Keratinocyte (primary cell): ENCODE results near the gene DNAJC27. TPM values are rescaled to one million over a fixed set of nuclear protein-coding genes. Genes with fewer than 3 reads are reported as not detected.

Experiments
- DNase-seq: peaks from one replicate; pipeline ENCODE4 v3.0.0-alpha.2; 2011; ENCODE audit warnings: low read depth, missing footprints, low spot score
- FAIRE-seq: peaks from 2 replicates; lab custom pipeline; 2011; peaks lifted over from hg19 to GRCh38; lab: Jason Lieb, UNC
- H2AFZ ChIP-seq: 2 replicates; pipeline ENCODE4 v1.6.0; 2012; ENCODE audit warnings: low read length, control low read depth, inconsistent platforms; ENCODE audit not compliant: control insufficient read depth
- H3K27ac ChIP-seq: 2 replicates; pipeline ENCODE4 v1.5.1; 2011; ENCODE audit warnings: low read length; ENCODE audit not compliant: control insufficient read depth, insufficient read depth
- H3K27me3 ChIP-seq: 3 replicates; pipeline ENCODE4 v1.6.0; 2011; ENCODE audit warnings: low read length; ENCODE audit not compliant: control insufficient read depth, insufficient read depth; ENCODE audit errors: extremely low read depth
- H3K36me3 ChIP-seq, 2 experiments: 2 replicates in 1 of 2; 3 replicates in 1 of 2; pipeline ENCODE4 v1.5.1; 2011; ENCODE audit warnings: low read length in 2 of 2, mild to moderate bottlenecking in 1 of 2; ENCODE audit not compliant: control insufficient read depth in 2 of 2, insufficient read depth in 2 of 2; ENCODE audit errors: extremely low read depth in 1 of 2
- H3K4me1 ChIP-seq: 3 replicates; pipeline ENCODE4 v1.5.1; 2011; ENCODE audit warnings: low read length; ENCODE audit not compliant: control insufficient read depth, insufficient read depth; ENCODE audit errors: extremely low read depth
- H3K4me2 ChIP-seq: 3 replicates; pipeline ENCODE4 v1.6.0; 2011; ENCODE audit warnings: low read depth, low read length; ENCODE audit not compliant: control insufficient read depth, insufficient read depth; ENCODE audit errors: extremely low read depth
- H3K4me3 ChIP-seq, 3 experiments: fragments of 200-600 bp in 1 of 3; sonication (generic) in 1 of 3; 2 replicates in 2 of 3; 3 replicates in 1 of 3; pipeline ENCODE4 v1.5.1; 2011 to 2016; ENCODE audit warnings: low read length in 3 of 3, mild to moderate bottlenecking in 3 of 3, control low read depth in 2 of 3, inconsistent platforms in 1 of 3, low read depth in 1 of 3, mixed read lengths in 1 of 3, mixed run types in 1 of 3, moderate library complexity in 1 of 3; ENCODE audit not compliant: control insufficient read depth in 2 of 3, insufficient read depth in 2 of 3; ENCODE audit errors: extremely low read depth in 1 of 3
- H3K79me2 ChIP-seq: 2 replicates; pipeline ENCODE4 v1.6.0; 2012; ENCODE audit warnings: low read length; ENCODE audit not compliant: control insufficient read depth, insufficient read depth
- H3K9ac ChIP-seq: 3 replicates; pipeline ENCODE4 v1.6.0; 2011; ENCODE audit warnings: low read length; ENCODE audit not compliant: control insufficient read depth, insufficient read depth; ENCODE audit errors: extremely low read depth
- H3K9me1 ChIP-seq: 3 replicates; pipeline ENCODE4 v1.6.0; 2011; ENCODE audit warnings: low read length; ENCODE audit not compliant: control insufficient read depth, insufficient read depth; ENCODE audit errors: extremely low read depth
- H3K9me3 ChIP-seq: 2 replicates; pipeline ENCODE4 v1.5.1; 2012; ENCODE audit warnings: low read depth, low read length; ENCODE audit not compliant: control insufficient read depth
- H4K20me1 ChIP-seq: 3 replicates; pipeline ENCODE4 v1.6.0; 2011; ENCODE audit warnings: low read length; ENCODE audit not compliant: control insufficient read depth, insufficient read depth; ENCODE audit errors: extremely low read depth
- CTCF ChIP-seq, 3 experiments: IDR thresholded peaks in 1 of 3; conservative IDR thresholded peaks in 1 of 3; optimal IDR thresholded peaks in 1 of 3; 2 replicates in 2 of 3; 3 replicates in 1 of 3; pipeline versions ENCODE3 to v1.5.1; 2011; ENCODE audit warnings: low read length in 3 of 3, mild to moderate bottlenecking in 3 of 3, moderate library complexity in 2 of 3, control low read depth in 1 of 3, inconsistent platforms in 1 of 3; ENCODE audit not compliant: insufficient read depth in 2 of 3; ENCODE audit errors: extremely low read depth in 1 of 3
- EZH2 ChIP-seq: IDR thresholded peaks from one replicate; pipeline ENCODE4 v1.6.1; 2012; ENCODE audit warnings: inconsistent platforms, mild to moderate bottlenecking, low read length, moderate library complexity
- dilution Hi-C: fragments of 300-500 bp; cut with MboI; formaldehyde crosslinking; loops from one replicate; pipeline ENCODE4 v1.7.0; 2020; ENCODE audit warnings: low sequenced_read_pairs; ENCODE audit not compliant: extremely low pct_ligation_motif_present
- polyA plus RNA-seq, 5 experiments: library from polyadenylated mRNA; depleted of rRNA in 3 of 5; stranded (reverse) in 3 of 5; stranded (forward) in 1 of 5; unstranded in 1 of 5; fragments of >200 nt; gene quantifications; 1 replicate in 1 of 5; 2 replicates in 3 of 5; 3 replicates in 1 of 5; pipeline versions ENCODE4 v1.2.1 to v1.2.3, GENCODE V29; 2011 to 2012; ENCODE audit warnings: missing spikeins in 2 of 5, low read depth in 1 of 5, low replicate concordance in 1 of 5

The DNAJC27 gene
- polyA plus RNA-seq, 1 donor (not counting 4 experiments of a cell fraction or from before 2014, with no cell fraction given) = 3.4 TPM

DNA sequence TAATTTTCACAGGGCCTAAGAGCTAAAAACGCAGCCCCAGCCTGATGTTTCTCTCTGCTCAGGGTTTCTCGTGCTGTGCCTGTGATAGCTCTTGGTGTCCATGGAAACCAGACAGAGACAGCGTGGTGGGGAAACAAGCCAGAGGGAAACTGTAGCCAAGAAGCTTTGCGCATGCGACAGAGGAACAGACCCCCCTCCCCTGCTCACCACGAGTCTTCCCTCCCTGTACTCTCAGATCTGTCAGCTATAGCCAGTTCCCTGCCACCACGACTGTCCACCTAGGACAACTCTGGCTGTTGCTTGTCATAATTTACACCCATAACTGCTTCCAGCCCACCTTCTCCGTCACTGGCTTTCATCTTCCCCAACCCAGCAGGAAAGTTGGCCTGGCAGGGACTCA is 13.2 kb upstream of the DNAJC27 start:
- Histone ChIP-seq H3K4me3 (no peak overlapping the region), H3K4me1 (no peaks in the 10 kb centered on the region), H3K79me2 (no peaks in the 10 kb centered on the region), H4K20me1 (no peaks in the 10 kb centered on the region), H3K27ac (no peak overlapping the region), H3K9me3 (no peaks in the 10 kb centered on the region), H3K9ac (no peak overlapping the region), H3K36me3 (no peaks in the 10 kb centered on the region), H3K9me1 (no peaks in the 10 kb centered on the region), H3K27me3 (no peaks in the 10 kb centered on the region), H3K4me2 (no peak overlapping the region), H2AFZ (no peak overlapping the region)
- TF ChIP-seq EZH2 (no peak), CTCF (optimal IDR thresholded peaks at IDR 0.05 in 1 of 3, IDR thresholded peaks at IDR 0.05 in 1 of 3, conservative IDR thresholded peaks at IDR 0.05 in 1 of 3; ENCODE audit: extremely low read depth in 1 of 3, insufficient read depth in 2 of 3, low read length in 3 of 3) (no peak)
- DNase-seq = no peak
- no peak for FAIRE-seq
- dilution Hi-C loops = no loop called here

DNA sequence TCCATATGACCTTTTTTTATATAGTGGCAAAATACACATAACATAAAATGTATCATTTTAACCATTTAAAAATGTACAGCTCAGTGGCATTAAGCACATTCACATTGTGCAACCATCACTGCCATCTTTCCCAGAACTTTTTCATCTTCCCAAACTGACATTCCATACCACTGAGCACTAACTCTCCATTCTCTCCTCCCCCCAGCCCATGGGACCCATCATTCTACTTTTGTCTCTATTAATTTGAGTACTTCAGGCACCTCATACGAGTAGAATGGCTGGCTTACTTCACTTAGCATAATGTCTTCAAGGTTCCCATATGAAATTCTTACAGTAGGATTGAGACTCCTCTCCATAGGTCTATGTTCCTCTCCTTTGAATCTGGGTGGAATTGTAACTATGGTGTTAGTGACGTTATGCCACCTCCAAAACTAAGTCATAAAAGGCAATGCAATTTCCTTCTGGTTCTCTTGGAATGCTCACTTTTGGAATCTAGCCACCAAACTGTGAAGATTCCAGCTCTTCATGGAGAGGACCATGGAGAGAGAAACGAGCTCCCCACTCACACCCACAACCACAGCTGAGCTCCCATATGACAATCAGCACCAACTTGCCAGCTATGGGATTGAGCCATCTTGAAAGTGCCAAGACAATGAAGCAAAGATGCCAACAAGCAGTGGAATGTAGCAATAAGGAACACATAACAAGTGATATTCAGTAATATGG is 9.8 kb upstream of the DNAJC27 start:
- no peak for FAIRE-seq
- no peaks in the 10 kb centered on the region for H3K9me3 ChIP-seq
- DNase-seq = no peak
- no peak overlapping the region for H3K27ac ChIP-seq
- no peak overlapping the region for H2AFZ ChIP-seq
- no peak overlapping the region for H3K4me3 ChIP-seq
- H3K36me3 ChIP-seq = no peaks in the 10 kb centered on the region
- no peaks in the 10 kb centered on the region for H3K9me1 ChIP-seq
- no peaks in the 10 kb centered on the region for H3K27me3 ChIP-seq
- H3K4me2 ChIP-seq = no peak overlapping the region
- no peaks in the 10 kb centered on the region for H3K79me2 ChIP-seq
- no peaks in the 10 kb centered on the region for H4K20me1 ChIP-seq
- TF ChIP-seq CTCF (optimal IDR thresholded peaks at IDR 0.05 in 1 of 3, IDR thresholded peaks at IDR 0.05 in 1 of 3, conservative IDR thresholded peaks at IDR 0.05 in 1 of 3; ENCODE audit: extremely low read depth in 1 of 3, insufficient read depth in 2 of 3, low read length in 3 of 3) (no peak), EZH2 (no peak)
- dilution Hi-C loops = no loop called here
- no peak overlapping the region for H3K9ac ChIP-seq
- H3K4me1 ChIP-seq = no peaks in the 10 kb centered on the region
